Left kidney (tissue), 2 donors: ENCODE results near the gene SLC6A4. TPM values are rescaled to one million over a fixed set of nuclear protein-coding genes. Genes with fewer than 3 reads are reported as not detected.
"Not testable (repeated sequence)": the region's sequence is repeated elsewhere in the genome, so short reads cannot be mapped to it uniquely, and the experiment has no call there.

Experiments used
- DNase-seq: peaks from one replicate; pipeline ENCODE4 v3.0.0-alpha.2; 2013
- polyA plus RNA-seq: library from polyadenylated mRNA; unstranded; fragments of 120-200 nt; gene quantifications from one replicate; pipeline ENCODE4 v1.2.1, GENCODE V29; 2013; ENCODE audit not compliant: insufficient read length

SLC6A4 gene
- polyA plus RNA-seq, 1 donor: 0.62 TPM

DNA sequence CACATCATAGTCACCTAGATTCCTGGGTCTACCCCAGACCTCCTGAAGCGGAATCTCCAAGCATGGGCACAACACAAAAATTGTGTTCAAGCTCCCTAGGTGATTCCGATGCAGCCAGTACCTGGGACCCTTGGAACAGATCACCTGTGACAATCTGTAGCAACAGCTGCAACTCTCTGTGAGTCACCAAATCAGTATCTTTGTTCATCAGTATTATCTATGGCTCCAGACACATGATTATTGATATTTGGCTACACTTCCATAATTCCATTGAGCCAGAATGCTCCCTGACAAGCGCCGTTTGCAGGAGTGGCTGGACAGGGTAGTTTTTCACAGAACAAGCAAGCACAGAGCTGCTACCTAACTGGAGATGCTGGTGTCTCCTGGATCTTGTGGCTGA lies 16.2 kb downstream of the SLC6A4 start:
- no peak for DNase-seq

DNA sequence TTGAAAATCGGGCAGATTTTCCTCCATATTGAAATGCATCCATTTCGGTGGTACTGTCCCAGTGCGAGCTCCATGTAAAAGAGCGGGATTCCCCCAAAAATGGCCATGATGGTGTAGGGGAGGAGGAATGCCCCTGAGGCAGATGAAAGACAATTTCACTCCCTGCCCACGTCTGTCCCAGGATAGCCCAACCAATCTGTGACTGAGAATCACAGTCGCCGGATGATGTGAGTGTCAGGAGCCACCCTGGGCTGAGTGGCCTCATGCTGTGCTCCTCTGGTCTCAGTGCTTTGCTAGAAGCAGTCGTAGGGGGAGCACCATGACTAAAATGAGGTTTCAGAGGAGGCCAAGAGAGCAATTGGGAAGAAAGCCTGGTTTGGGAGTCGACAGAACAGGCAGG lies 16.7 kb downstream of the SLC6A4 start:
- no peak for DNase-seq

DNA sequence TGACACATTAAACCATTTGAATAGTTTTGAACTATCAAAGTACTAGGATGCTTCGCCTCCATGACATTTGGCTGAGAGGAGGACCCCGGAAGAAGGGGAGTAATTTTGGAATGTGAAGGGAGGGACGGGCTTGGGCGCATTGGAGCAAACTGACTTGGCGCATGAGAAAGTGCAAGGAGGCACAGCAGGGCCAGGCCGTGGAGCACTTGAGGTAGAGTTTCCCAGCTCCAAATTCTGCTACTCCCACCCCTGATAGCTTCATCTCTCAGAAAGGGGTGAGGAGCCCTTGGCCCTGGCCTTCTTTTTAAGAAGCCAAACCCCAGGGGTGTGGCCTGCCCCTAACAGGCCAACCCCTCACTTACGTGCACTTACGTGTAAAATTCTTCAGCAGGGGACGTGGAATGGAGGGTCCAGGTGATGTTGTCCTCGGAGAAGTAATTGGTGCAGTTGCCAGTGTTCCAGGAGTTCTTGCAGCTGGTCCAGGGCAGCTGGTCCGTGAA lies 17.7 kb downstream of the SLC6A4 start:
- DNase-seq: no peak

DNA sequence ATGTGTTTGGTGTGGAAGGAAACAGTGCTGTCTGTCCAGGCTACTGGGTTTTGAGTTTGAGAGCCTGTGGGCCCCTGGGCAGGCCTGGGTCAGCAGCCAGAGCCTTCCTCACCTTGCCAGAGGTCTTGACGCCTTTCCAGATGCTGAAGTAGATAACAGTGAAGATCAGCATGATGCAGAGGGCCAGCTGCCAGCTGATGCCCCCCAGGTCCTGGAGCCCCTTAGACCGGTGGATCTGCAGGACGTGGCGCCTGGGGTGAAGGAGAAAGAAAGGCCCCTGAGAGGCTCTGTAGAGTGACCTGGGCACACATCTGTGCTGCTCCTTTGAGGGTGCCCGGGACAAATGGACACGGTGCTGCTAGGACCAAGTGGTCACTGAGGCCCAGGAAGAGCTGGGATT lies 18.4 kb downstream of the SLC6A4 start:
- no peak for DNase-seq

- no peak for DNase-seq
Measured at GRCh38 chr17:30212750-30213149, 22.7 kb downstream of the SLC6A4 start.

GRCh38 chr17:30211371-30211770 lies 24.1 kb downstream of the SLC6A4 start:
- no peak for DNase-seq

DNA sequence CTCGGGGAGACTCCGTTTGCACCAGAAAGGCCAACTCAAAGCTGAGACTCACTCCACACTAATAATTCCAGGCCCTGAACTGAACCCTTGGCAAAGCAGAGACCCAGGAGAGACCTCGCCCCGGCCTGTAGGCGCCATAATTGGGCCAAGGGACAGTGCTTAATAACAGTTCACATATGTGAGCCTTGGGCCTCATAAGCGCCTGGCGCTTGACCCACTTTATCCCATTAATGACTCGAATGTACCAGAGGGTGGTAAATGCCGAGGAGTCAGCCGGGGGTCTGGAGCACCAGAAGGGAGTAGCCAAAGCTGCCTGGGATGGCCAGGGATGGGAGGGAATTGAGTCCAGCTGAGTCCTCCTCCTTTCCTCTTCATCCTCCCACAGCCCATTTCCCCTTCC lies 24.6 kb downstream of the SLC6A4 start:
- DNase-seq: no peak

DNA sequence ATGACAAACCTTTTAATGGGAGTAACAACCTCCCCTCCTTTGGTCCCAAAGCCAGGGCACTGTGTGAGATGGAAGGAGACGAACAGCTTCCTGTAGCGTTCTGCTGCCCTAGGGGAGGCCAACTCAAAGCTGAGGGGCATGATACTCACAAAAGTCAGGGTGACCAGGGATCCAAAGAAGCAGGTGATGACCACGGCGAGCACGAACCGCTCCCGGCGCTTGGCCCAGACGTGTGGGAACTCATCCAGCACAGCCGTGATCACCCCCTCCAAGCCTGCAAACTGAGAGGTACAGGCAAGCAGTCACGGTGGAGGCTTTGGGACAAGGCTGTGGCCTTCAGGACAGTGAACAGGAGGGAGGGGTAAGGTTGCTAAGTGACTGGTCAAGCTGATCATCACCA lies 25.1 kb downstream of the SLC6A4 start:
- no peak for DNase-seq

DNA sequence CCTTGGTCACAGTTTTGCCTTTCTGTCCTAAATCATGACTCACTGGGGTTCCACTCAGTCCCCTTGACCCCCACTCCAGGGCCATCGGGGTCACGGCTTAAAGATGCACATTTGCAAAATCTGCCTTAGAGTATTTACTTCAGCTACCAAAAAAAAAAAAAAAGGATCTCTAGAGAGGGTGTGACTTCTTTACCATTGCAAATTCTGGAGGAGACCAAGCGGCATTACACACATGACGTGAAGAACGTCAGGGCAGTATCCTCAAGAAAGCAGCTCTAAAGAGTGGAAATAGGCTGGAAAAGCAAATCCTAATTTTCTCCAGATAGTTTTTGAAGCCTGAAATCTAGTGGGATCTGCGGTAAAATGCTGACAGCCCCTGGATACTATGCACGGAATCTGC lies 25.6 kb downstream of the SLC6A4 start:
- no peak for DNase-seq

GRCh38 chr17:30208214-30208613 lies 27.3 kb downstream of the SLC6A4 start:
- no peak for DNase-seq

- DNase-seq: no peak
Measured at GRCh38 chr17:30207655-30208054, 27.8 kb downstream of the SLC6A4 start.

DNA sequence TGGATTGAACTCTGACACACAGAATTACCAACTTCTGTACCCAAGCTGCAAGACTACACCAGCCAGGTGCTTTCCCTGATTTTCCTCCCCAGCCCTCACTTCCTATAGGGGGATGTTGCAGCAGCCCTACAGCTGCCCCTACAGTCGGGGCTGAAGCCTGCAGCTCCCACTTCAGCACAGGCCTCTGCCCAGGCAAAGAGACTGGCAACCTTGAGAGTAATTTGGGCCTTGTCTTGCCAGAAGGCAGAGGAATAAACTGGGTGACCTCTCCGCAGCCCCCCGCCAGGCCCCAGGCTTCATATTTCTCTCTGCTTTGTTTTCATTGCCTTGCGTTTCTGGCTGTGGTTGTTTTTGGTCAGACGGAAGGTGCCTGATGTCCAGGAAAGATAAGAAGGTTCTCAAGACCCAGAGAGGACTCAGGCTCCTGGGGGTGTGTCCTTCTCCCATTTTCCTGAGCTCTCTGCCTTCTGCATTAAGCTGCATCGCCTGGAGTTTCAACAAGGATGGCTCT lies 32.0 kb downstream of the SLC6A4 start:
- DNase-seq: no peak

GRCh38 chr17:30200656-30201055 lies 34.8 kb downstream of the SLC6A4 start:
- not testable (repeated sequence) for DNase-seq

DNA sequence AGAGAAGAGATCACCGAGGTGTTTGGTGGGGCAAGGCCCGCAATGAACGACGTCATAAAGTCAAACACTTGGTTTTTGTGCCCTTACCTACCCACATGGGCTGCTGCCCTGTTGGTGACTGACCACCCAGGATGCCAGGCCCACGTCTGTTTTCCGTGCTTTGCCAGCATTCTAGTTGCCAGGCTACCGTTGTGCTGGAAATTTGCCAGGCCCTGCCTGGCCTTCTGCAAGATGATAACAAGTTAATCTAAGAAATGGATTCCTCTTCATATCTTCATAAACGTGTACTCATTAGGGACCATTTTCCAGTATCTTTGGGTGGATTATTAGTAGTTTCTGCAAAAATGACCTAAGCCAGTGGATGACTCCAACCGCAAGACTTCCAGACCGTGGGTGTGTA lies 35.4 kb downstream of the SLC6A4 start:
- DNase-seq: no peak

DNA sequence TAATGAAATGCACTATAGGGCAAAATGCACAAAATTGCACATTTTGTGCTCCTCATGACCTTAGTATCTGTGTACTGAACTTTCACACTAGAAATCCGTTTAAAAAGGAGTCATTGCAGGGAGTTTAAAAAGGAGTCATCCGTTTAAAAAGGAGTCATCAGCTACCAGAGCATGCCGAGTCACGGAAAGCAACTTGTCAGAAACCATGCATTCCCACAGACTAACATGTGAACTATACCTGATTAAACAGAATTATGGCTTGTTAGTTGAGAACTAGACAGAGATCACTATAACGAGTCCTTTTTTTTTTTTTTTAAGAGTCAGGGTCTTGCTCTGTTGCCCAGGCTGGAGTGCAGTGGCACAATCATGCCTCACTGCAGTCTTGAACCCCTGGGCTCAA lies 35.9 kb downstream of the SLC6A4 start:
- DNase-seq: no peak

GRCh38 chr17:30197416-30197815 lies 38.1 kb downstream of the SLC6A4 start:
- no peak for DNase-seq

DNA sequence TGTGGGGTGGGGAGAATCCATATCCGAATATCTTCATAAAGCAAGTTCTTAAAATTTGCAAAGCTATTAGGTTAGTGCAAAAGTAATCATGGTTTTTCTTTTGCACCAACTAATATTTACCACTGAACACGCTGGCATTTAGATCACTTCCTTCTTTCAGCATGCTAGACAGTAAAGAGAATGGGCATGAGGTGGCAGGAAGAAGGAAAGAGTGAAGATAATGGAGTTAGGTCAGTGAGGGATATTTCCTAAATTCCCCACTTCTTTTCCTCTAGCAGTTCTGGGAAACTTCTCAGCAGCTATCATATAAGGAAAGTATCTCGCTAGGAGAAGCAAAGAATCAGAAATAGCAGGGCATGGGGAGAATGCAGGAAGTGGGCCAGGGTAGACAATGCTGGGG lies 39.0 kb downstream of the SLC6A4 start:
- no peak for DNase-seq

DNA sequence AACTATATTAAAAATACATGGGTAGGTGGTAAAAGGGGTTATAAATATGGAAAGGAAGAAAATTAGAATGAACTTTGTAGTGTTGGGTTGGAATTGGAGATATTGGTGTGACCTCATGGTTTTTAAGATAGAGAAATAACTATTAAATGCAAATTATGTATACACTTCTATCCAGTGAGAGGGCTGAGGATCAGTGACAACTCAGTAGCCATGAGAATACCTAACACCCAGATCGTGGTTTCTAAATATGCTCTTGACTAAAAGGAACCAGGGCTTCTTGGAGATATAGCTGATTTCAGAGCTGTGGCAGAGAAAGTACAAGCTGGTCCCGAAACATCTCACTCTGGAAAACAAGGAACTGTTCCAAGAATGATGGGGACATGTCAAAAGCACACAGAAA lies 44.4 kb downstream of the SLC6A4 start:
- no peak for DNase-seq

- no peak for DNase-seq
Measured at GRCh38 chr17:30188211-30188939, 47.1 kb downstream of the SLC6A4 start.

DNA sequence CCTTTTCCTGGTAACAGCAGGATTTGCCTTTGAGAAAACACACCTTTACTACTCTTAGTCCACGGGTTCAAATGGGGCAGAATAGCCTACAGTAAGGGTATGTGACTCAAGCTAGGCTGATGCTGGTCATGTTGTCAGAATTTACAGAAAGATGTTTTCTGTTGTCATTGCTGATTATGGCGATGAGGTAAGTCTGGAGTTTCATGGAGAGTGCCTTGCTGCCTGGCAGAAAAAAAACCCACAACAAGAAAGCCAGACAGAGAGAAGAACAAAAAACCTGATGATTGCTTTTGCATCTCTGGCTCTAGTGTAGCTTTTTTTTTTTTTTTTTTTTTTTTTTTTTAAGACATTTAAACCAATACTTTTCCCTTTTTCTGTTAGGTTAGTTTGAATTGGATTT lies 47.9 kb downstream of the SLC6A4 start:
- DNase-seq: no peak

- no peak for DNase-seq
Measured at GRCh38 chr17:30186761-30187160, 48.7 kb downstream of the SLC6A4 start.

DNA sequence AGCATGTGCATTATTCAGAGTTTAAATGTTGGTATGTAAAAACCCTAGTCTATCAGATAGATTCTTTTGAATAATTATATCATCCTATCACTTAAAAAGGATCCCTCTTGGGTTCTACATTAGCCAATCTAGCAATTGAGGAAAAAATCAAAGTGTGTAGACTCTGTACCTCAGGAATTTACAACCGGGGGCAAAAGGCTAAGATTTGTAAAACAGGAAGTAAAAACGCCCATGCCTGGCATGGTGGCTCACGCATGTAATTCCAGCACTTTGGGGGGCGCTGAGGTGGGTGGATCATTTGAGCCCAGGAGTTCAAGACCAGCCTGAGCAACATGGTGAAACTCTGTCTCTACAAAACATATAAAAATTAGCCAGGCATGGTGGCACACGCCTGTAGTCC lies 58.6 kb downstream of the SLC6A4 start:
- no peak for DNase-seq

GRCh38 chr17:30174556-30174955 lies 60.9 kb downstream of the SLC6A4 start:
- DNase-seq: no peak

- no peak for DNase-seq
Measured at GRCh38 chr17:30173649-30174048, 61.8 kb downstream of the SLC6A4 start.
